Hair follicle dermal papilla cell (primary cell): Measurements from ENCODE around the gene ZNF747. TPM values are rescaled to one million over a fixed set of nuclear protein-coding genes. Genes with fewer than 3 reads are reported as not detected.

Experiments
- small RNA-seq: library from RNA; depleted of rRNA; stranded (forward); fragments of <200 nt; gene quantifications from one replicate; pipeline ENCODE3, GENCODE V24; 2012
- total RNA-seq: library from RNA; depleted of rRNA; stranded (reverse); fragments of >200 nt; gene quantifications from 2 replicates; pipeline ENCODE4 v1.2.3, GENCODE V29; 2012

Gene ZNF747
- total RNA-seq = 15.3 and 16.6 TPM in 2 replicates

GRCh38 chr16:30534368-30535105 is at the start of gene ZNF747:
Gene ZNF747 (minus strand): TSS chr16:30534858. CDS start chr16:30534679, 179 bp downstream.

GRCh38 chr16:30571445-30572322 is 37.0 kb upstream of the ZNF747 start, which contains the start of gene ZNF688:
Gene ZNF688 (minus strand): TSS chr16:30571714. CDS start chr16:30571629, 85 bp downstream.

GRCh38 chr16:30557957-30558788 is 23.5 kb upstream of the ZNF747 start, which contains the start of gene ZNF764:
Gene ZNF764 (minus strand): TSS chr16:30558374. CDS start chr16:30558182, 192 bp downstream.

GRCh38 chr16:30526137-30526822 is 8.4 kb downstream of the ZNF747 start, which contains the start of gene ZNF768:
Gene ZNF768 (minus strand): TSS chr16:30526566. CDS start chr16:30526413, 153 bp downstream.

Small RNA genes within 50 kb of the gene (small RNA-seq; reads per million reads assigned to genes)
- gene MIR4518 (not detected), gene RNU7-61P (not detected)

Other genes with a start within 250 kb of the ZNF747 start
- gene CD2BP2, start 179.6 kb downstream of the ZNF747 start, total RNA-seq = 28.8 and 30.7 TPM in 2 replicates
- gene TBC1D10B, start 164.4 kb downstream of the ZNF747 start, total RNA-seq = 45.1 and 47.4 TPM in 2 replicates
- not detected in 2 replicates for gene MYL11, start 160.1 kb downstream of the ZNF747 start, total RNA-seq
- 0.12 and 0.32 TPM in 2 replicates for gene SEPTIN1, start 152.3 kb downstream of the ZNF747 start, total RNA-seq
- gene ZNF48, start 139.4 kb downstream of the ZNF747 start, total RNA-seq = 6.3 and 8.0 TPM in 2 replicates
- gene ZNF771, start 127.3 kb downstream of the ZNF747 start, total RNA-seq = 10.8 and 11.5 TPM in 2 replicates
- gene DCTPP1, start 104.8 kb downstream of the ZNF747 start, total RNA-seq = 7.3 and 8.6 TPM in 2 replicates
- gene SEPHS2, start 89.0 kb downstream of the ZNF747 start, total RNA-seq = 9.1 and 12.0 TPM in 2 replicates
- not detected in 2 replicates for gene ITGAL, start 62.1 kb downstream of the ZNF747 start, total RNA-seq
- gene ZNF768, start 8.3 kb downstream of the ZNF747 start, total RNA-seq = 31.5 and 32.9 TPM in 2 replicates
- 8.6 and 9.7 TPM in 2 replicates for gene ZNF764, start 23.5 kb upstream of the ZNF747 start, total RNA-seq
- gene ZNF688, start 36.9 kb upstream of the ZNF747 start, total RNA-seq = 7.2 and 12.5 TPM in 2 replicates
- 11.1 and 15.6 TPM in 2 replicates for gene ZNF785, start 50.8 kb upstream of the ZNF747 start, total RNA-seq
- gene ZNF689, start 75.5 kb upstream of the ZNF747 start, total RNA-seq = 13.8 and 17.0 TPM in 2 replicates
- gene PRR14, start 116.1 kb upstream of the ZNF747 start, total RNA-seq = 9.4 and 9.7 TPM in 2 replicates
- gene FBRS, start 123.6 kb upstream of the ZNF747 start, total RNA-seq = 28.9 and 32.5 TPM in 2 replicates
- gene SRCAP, start 164.3 kb upstream of the ZNF747 start, total RNA-seq = 25.3 and 28.7 TPM in 2 replicates
- 21.1 and 22.3 TPM in 2 replicates for gene PHKG2, start 213.6 kb upstream of the ZNF747 start, total RNA-seq
- gene CFAP119, start 227.2 kb upstream of the ZNF747 start, total RNA-seq = 0.36 and 0.49 TPM in 2 replicates
- gene RNF40, start 227.5 kb upstream of the ZNF747 start, total RNA-seq = 93.1 and 102 TPM in 2 replicates